Esophagus muscularis mucosa (tissue), 4 donors: ENCODE measurements around the gene PFN4. TPM values are rescaled to one million over a fixed set of nuclear protein-coding genes. Genes with fewer than 3 reads are reported as not detected.
"Not testable (repeated sequence)": the region's sequence is repeated elsewhere in the genome, so short reads cannot be mapped to it uniquely, and the experiment has no call there.

Experiments used
- DNase-seq: peaks from one replicate; pipeline ENCODE4 v3.0.0-alpha.2; 2017; ENCODE audit errors: extremely low spot score
- H3K27ac ChIP-seq, 4 donors: fragments of 200-600 bp; sonication (generic); replicated peaks in 1 of 4; 1 replicate in 3 of 4; 2 replicates in 1 of 4; pipeline ENCODE4 v1.5.1; 2016 to 2019; ENCODE audit warnings: mild to moderate bottlenecking in 1 of 4
- H3K27me3 ChIP-seq, 4 donors: fragments of 200-600 bp; sonication (generic); one replicate each; pipeline versions ENCODE4 v1.5.1 to v1.6.0; 2016 to 2019
- H3K36me3 ChIP-seq, 4 donors: fragments of 200-600 bp; sonication (generic); one replicate each; pipeline ENCODE4 v1.5.1; 2016 to 2019
- H3K4me1 ChIP-seq, 4 donors: fragments of 200-600 bp; sonication (generic); one replicate each; pipeline ENCODE4 v1.5.1; 2016 to 2019
- H3K4me3 ChIP-seq, 4 donors: fragments of 200-600 bp; sonication (generic); 1 replicate in 2 of 4; 2 replicates in 2 of 4; pipeline ENCODE4 v1.5.1; 2016 to 2019; ENCODE audit warnings: mild to moderate bottlenecking in 4 of 4, moderate library complexity in 1 of 4
- H3K9me3 ChIP-seq, 4 donors: fragments of 200-600 bp; sonication (generic); 1 replicate in 3 of 4; 2 replicates in 1 of 4; pipeline ENCODE4 v1.5.1; 2016 to 2019
- CTCF ChIP-seq, 3 experiments: fragments of 200-600 bp in 2 of 3; fragments of 450-650 bp in 1 of 3; sonication (generic) in 2 of 3; IDR thresholded peaks; one replicate each; pipeline ENCODE4 v1.5.1; 2017 to 2019; ENCODE audit warnings: antibody characterized with exemption in 3 of 3, mild to moderate bottlenecking in 2 of 3, moderate library complexity in 1 of 3
- EP300 ChIP-seq: sonication (generic); formaldehyde crosslinking; IDR thresholded peaks from one replicate; pipeline ENCODE4 v1.6.1; 2017; ENCODE audit warnings: antibody characterized with exemption
- POLR2A ChIP-seq: fragments of 450-650 bp; IDR thresholded peaks from one replicate; pipeline ENCODE4 v1.6.1; 2017; ENCODE audit warnings: antibody characterized with exemption, moderate library complexity, mild to moderate bottlenecking, low read depth
- POLR2AphosphoS5 ChIP-seq, 2 donors: sonication (generic); formaldehyde crosslinking; IDR thresholded peaks; one replicate each; pipeline ENCODE4 v1.6.1; 2017; ENCODE audit warnings: antibody characterized with exemption in 2 of 2
- WGBS: methylation state at CpG from one replicate; pipeline ENCODE4 v1.1.5; 2018; 5-methylcytosine and 5-hydroxymethylcytosine counted together
- intact Hi-C: fragments of 100-400 bp; cut with DNase I; formaldehyde crosslinking; loops from one replicate; pipeline ENCODE4 v1.15.1; 2023
- total RNA-seq, 4 donors: library from RNA; depleted of rRNA; stranded (reverse); fragments of >200 nt; gene quantifications; one replicate each; pipeline versions ENCODE4 v1.1.0 to v1.2.1, GENCODE V29; 2016

The PFN4 gene
- total RNA-seq, 4 donors from 2014 or later, result 0.83 TPM; not detected in 3

DNA sequence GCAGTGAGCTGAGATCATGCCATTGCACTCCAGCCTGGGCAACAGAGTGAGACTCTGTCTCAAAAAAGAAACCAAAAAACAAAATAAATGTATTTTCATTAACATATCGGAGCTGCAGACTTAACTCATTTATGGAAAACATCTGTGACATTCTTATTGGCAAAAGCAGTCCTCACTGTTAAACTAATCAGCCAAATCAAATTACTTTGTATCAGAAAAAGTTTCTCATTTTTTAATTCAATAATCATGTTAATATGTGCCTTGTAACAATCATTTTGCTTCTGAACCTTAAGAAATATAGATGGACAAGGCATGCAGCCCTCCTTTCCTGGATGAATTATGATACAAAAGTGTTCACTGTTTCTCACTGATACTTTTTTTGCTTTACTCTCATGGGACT is 20.5 kb downstream of the PFN4 start:
- no peak for DNase-seq
- no peak overlapping the region for H3K4me3 ChIP-seq
- H3K27me3 ChIP-seq, result no peaks in the 10 kb centered on the region
- intact Hi-C loops, result no loop called here
- no peaks in the 10 kb centered on the region for H3K9me3 ChIP-seq
- no peaks in the 10 kb centered on the region for H3K4me1 ChIP-seq
- WGBS, result 93% methylated on average over 1 of the region's 1 CpG
- TF ChIP-seq CTCF (IDR thresholded peaks at IDR 0.05), result no peak
- TF ChIP-seq POLR2A, result no peak
- TF ChIP-seq EP300, result no peak
- no peak for TF ChIP-seq POLR2AphosphoS5 (IDR thresholded peaks at IDR 0.05)
- H3K27ac ChIP-seq, result no peak overlapping the region
- H3K36me3 ChIP-seq, result peaks cover 0 to 29% (median 9%) of the 10 kb centered on the region in 4 donors

- TF ChIP-seq POLR2A, result no peak
- TF ChIP-seq POLR2AphosphoS5 (IDR thresholded peaks at IDR 0.05), result no peak
- no peak for TF ChIP-seq EP300
- intact Hi-C loops, result no loop called here
- Histone ChIP-seq H3K4me1 (no peaks in the 10 kb centered on the region), H3K27ac (no peak overlapping the region), H3K4me3 (no peak overlapping the region), H3K27me3 (no peaks in the 10 kb centered on the region), H3K9me3 (no peaks in the 10 kb centered on the region), H3K36me3 (peaks cover 0 to 29% (median 9%) of the 10 kb centered on the region in 4 donors)
- no peak for DNase-seq
- WGBS, result 67% methylated on average over 2 of the region's 2 CpGs
Observed at GRCh38 chr2:24101992-24102391, 21.1 kb downstream of the PFN4 start.

DNA sequence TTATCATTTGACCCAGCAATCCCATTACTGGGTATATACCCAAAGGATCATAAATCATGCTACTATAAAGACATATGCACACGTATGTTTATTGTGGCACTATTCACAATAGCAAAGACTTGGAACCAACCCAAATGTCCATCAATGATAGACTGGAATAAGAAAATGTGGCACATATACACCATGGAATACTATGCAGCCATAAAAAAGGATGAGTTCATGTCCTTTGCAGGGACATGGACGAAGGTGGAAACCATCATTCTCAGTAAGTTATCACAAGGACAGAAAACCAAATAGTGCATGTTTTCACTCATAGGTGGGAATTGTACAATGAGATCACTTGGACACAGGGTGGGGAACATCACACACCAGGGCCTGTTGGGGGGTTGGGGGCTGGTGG is 22.4 kb downstream of the PFN4 start:
- H3K27ac ChIP-seq, intact Hi-C loops, H3K27me3 ChIP-seq, H3K4me3 ChIP-seq, DNase-seq, H3K9me3 ChIP-seq, H3K4me1 ChIP-seq: not testable (repeated sequence)
- WGBS, result 95% methylated on average over 2 of the region's 2 CpGs
- H3K36me3 ChIP-seq, result peaks cover 0 to 39% (median 18%) of the 10 kb centered on the region in 4 donors

GRCh38 chr2:24095171-24095677 is 27.9 kb downstream of the PFN4 start:
- H3K27ac ChIP-seq, intact Hi-C loops, H3K4me3 ChIP-seq, DNase-seq, H3K9me3 ChIP-seq, H3K4me1 ChIP-seq, H3K27me3 ChIP-seq: not testable (repeated sequence)
- 82% methylated on average over 11 of the region's 17 CpGs for WGBS
- H3K36me3 ChIP-seq, result peaks cover 9 to 44% (median 23%) of the 10 kb centered on the region in 4 donors

DNA sequence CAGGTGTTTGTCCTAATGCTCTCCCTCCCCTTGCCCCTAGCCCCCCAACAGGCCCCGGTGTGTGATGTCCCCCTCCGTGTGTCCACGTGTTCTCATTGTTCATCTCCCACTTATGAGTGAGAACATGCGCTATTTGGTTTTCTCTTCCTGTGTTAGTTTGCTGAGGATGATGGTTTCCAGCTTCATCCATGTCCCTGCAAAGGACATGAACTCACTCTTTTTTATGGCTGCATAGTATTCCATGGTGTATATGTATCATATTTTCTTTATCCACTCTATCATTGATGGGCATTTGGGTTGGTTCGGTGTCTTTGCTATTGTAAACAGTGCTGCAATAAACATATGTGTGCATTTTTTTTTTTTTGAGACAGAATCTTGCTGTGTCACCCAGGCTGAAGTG is 29.9 kb downstream of the PFN4 start:
- H3K36me3 ChIP-seq, result peaks cover 9 to 48% (median 25%) of the 10 kb centered on the region in 4 donors
- H3K4me3 ChIP-seq, DNase-seq, H3K27ac ChIP-seq, H3K9me3 ChIP-seq, H3K27me3 ChIP-seq, H3K4me1 ChIP-seq, intact Hi-C loops: not testable (repeated sequence)
- 100% methylated on average over 5 of the region's 5 CpGs for WGBS

GRCh38 chr2:24088821-24089359 is 34.2 kb downstream of the PFN4 start:
- TF ChIP-seq CTCF (IDR thresholded peaks at IDR 0.05), result no peak
- TF ChIP-seq POLR2A, result no peak
- TF ChIP-seq POLR2AphosphoS5 (IDR thresholded peaks at IDR 0.05), result no peak
- TF ChIP-seq EP300, result no peak
- Histone ChIP-seq H3K27ac (no peak overlapping the region), H3K27me3 (no peaks in the 10 kb centered on the region), H3K36me3 (peaks cover 0 to 30% (median 7%) of the 10 kb centered on the region in 4 donors), H3K4me1 (peaks cover 0 to 12% (median 11%) of the 10 kb centered on the region in 4 donors), H3K4me3 (no peak overlapping the region), H3K9me3 (no peaks in the 10 kb centered on the region)
- WGBS, result 78% methylated on average over 2 of the region's 2 CpGs
- intact Hi-C loops, result no loop called here
- no peak for DNase-seq

- intact Hi-C loops, result no loop called here
- TF ChIP-seq CTCF (IDR thresholded peaks at IDR 0.05) (no peak), POLR2A (no peak), EP300 (no peak), POLR2AphosphoS5 (IDR thresholded peaks at IDR 0.05) (no peak)
- H3K4me3 ChIP-seq, result no peak overlapping the region
- 90% methylated on average over 3 of the region's 3 CpGs for WGBS
- no peaks in the 10 kb centered on the region for H3K9me3 ChIP-seq
- H3K36me3 ChIP-seq, result peaks cover 0 to 29% (median 16%) of the 10 kb centered on the region in 4 donors
- H3K27me3 ChIP-seq, result no peaks in the 10 kb centered on the region
- DNase-seq, result no peak
- peaks cover 7 to 22% (median 21%) of the 10 kb centered on the region in 4 donors for H3K4me1 ChIP-seq
- no peak overlapping the region for H3K27ac ChIP-seq
Observed at GRCh38 chr2:24087032-24087431, 36.1 kb downstream of the PFN4 start.
